Esophagus squamous epithelium (tissue), 5 donors: Measurements from ENCODE around the gene GMDS. TPM values are rescaled to one million over a fixed set of nuclear protein-coding genes. Genes with fewer than 3 reads are reported as not detected.
A peak's percentile ranks its signal among the peaks of the same experiment; 100 is the strongest.

ENCODE experiments used
- DNase-seq: peaks from one replicate; lab custom pipeline; 2025; lab: John Stamatoyannopoulos, UW
- H3K27ac ChIP-seq, 4 donors: fragments of 200-600 bp; sonication (generic); one replicate each; pipeline ENCODE4 v1.5.1; 2016 to 2019; ENCODE audit warnings: mild to moderate bottlenecking in 1 of 4
- H3K27me3 ChIP-seq, 4 donors: fragments of 200-600 bp; sonication (generic); 1 replicate in 3 of 4; 2 replicates in 1 of 4; pipeline versions ENCODE4 v1.5.1 to v1.6.0; 2017 to 2021; ENCODE audit warnings: antibody characterized with exemption in 1 of 4
- H3K36me3 ChIP-seq, 3 donors: fragments of 200-600 bp; sonication (generic); one replicate each; pipeline ENCODE4 v1.5.1; 2016 to 2019
- H3K4me1 ChIP-seq, 3 donors: fragments of 200-600 bp; sonication (generic); one replicate each; pipeline ENCODE4 v1.5.1; 2017 to 2019
- H3K4me3 ChIP-seq, 4 donors: fragments of 200-600 bp; sonication (generic); 1 replicate in 3 of 4; 2 replicates in 1 of 4; pipeline ENCODE4 v1.5.1; 2016 to 2019; ENCODE audit warnings: mild to moderate bottlenecking in 2 of 4, moderate library complexity in 1 of 4
- H3K9me3 ChIP-seq, 3 donors: fragments of 200-600 bp; sonication (generic); one replicate each; pipeline ENCODE4 v1.5.1; 2016 to 2019
- POLR2A ChIP-seq, 4 donors: fragments of 450-650 bp; IDR thresholded peaks; one replicate each; pipeline ENCODE4 v1.6.1; 2017; ENCODE audit warnings: antibody characterized with exemption in 4 of 4, mild to moderate bottlenecking in 4 of 4, moderate library complexity in 3 of 4
- WGBS, 2 donors: methylation state at CpG; one replicate each; pipeline ENCODE4 v1.1.5; 2018; 5-methylcytosine and 5-hydroxymethylcytosine counted together
- intact Hi-C: fragments of 100-400 bp; cut with DNase I; formaldehyde crosslinking; loops from one replicate; pipeline ENCODE4 v1.15.0; 2022
- total RNA-seq, 4 donors: library from RNA; depleted of rRNA; stranded (reverse); fragments of >200 nt; gene quantifications; one replicate each; pipeline ENCODE4 v1.1.0, GENCODE V29; 2016
- TF ChIP-seq, protein P1 (sequence below), 6 experiments: fragments of 450-650 bp in 4 of 6; fragments of 200-600 bp in 2 of 6; sonication (generic) in 2 of 6; IDR thresholded peaks; one replicate each; pipeline ENCODE4 v1.5.1; 2016 to 2019; ENCODE audit warnings: antibody characterized with exemption in 6 of 6, mild to moderate bottlenecking in 4 of 6, moderate library complexity in 4 of 6
- donor health status: DM: yes; HTN: yes; CAD: no.

The GMDS gene
- total RNA-seq, 4 donors from 2014 or later, result 17.9 to 58.7 (median 36.7) TPM

DNA sequence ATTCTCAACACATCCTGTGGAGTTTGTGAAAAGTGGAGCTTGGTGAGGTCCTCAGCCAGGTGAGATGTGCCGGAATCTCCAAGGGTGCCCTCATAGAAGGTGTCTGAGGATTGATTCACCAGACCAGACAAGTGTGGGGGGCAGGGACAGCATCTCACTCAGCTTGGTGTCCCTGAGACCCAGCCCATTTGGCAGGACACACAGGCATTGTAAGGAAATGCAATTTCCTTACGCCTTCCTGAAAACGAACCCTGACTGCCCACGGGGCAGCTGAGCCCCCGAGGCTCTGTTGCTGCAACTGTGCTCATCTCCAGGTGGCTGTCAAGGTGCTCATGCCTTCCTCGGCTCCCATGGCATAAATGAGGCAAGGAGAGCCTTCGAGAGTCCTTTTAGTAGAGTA is 602.3 kb downstream of the GMDS start:
- H3K36me3 ChIP-seq, result no peaks in the 10 kb centered on the region
- no peaks in the 10 kb centered on the region for H3K27me3 ChIP-seq
- no peak for DNase-seq
- intact Hi-C loops, result no loop called here
- H3K27ac ChIP-seq, result no peak overlapping the region
- 66% methylated on average over 7 of the region's 7 CpGs; no CpG with 5 or more reads in 1 of the 2 donors for WGBS, 2 donors
- no peak overlapping the region for H3K4me3 ChIP-seq
- no peak for TF ChIP-seq POLR2A (IDR thresholded peaks at IDR 0.05)
- TF ChIP-seq, protein P1, sequence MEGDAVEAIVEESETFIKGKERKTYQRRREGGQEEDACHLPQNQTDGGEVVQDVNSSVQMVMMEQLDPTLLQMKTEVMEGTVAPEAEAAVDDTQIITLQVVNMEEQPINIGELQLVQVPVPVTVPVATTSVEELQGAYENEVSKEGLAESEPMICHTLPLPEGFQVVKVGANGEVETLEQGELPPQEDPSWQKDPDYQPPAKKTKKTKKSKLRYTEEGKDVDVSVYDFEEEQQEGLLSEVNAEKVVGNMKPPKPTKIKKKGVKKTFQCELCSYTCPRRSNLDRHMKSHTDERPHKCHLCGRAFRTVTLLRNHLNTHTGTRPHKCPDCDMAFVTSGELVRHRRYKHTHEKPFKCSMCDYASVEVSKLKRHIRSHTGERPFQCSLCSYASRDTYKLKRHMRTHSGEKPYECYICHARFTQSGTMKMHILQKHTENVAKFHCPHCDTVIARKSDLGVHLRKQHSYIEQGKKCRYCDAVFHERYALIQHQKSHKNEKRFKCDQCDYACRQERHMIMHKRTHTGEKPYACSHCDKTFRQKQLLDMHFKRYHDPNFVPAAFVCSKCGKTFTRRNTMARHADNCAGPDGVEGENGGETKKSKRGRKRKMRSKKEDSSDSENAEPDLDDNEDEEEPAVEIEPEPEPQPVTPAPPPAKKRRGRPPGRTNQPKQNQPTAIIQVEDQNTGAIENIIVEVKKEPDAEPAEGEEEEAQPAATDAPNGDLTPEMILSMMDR (IDR thresholded peaks at IDR 0.05), result no peak
- H3K4me1 ChIP-seq, result peaks cover 0 to 31% (median 12%) of the 10 kb centered on the region in 3 donors
- no peaks in the 10 kb centered on the region for H3K9me3 ChIP-seq

DNA sequence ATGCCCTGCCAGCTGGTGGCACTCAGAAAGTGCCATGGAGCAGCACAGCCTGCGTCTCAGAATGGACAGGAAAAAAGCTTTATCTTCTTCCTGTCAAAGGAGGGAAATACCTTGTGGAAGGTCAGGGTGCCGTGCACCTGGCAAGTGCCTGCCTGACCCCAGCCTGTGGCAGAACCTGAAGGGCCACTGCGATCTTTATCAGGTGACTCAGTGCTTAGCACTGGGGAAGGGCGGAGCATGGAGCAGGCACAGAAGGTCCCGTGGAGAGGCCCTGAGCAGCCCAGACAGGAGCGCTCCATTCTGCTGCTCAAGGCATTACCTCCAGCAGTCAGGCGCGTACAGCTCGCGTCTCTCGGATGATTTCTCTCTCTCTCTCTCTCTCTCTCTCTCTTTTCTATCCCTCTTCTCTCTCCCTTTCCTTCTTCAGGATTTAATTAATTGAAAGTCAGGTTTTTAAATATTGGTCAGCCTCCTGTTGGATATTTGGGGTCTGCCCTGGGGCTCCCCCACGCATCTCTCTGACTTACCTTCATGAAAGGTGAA is 604.0 kb downstream of the GMDS start:
- Histone ChIP-seq H3K36me3 (no peaks in the 10 kb centered on the region), H3K4me1 (peaks cover 0 to 46% (median 27%) of the 10 kb centered on the region in 3 donors), H3K27me3 (no peaks in the 10 kb centered on the region), H3K4me3 (no peak overlapping the region), H3K9me3 (no peaks in the 10 kb centered on the region), H3K27ac (peak overlapping the region in 2 of 4 donors; percentile 1 to 21)
- WGBS, 2 donors, result 48 to 64% methylated on average over 11 to 12 of the region's 12 CpGs
- no peak for DNase-seq
- intact Hi-C loops, result no loop called here
- TF ChIP-seq POLR2A (IDR thresholded peaks at IDR 0.05), result peak in 1 of 4 donors; percentile 15
- TF ChIP-seq, protein P1 (IDR thresholded peaks at IDR 0.05), result peak in 1 of 6 experiments; percentile 8

DNA sequence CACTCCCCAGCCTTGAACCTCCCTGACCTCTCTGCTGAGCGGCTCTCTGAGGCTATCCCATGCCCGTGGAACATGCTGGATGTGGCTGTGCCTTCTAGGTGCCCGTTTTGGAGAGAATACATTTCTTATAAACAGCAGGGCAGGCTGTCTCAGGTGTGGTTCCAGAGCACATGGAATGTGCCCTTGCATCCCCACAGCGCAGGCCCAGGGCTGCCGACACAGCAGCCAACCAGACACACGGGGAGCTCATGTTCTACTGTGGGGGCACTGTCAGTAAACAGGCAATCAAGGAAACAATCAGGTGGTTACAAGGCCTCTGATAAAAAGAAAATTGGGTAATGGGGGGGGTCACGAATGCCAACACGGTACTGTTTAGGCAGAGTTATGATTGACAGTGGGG is 604.9 kb downstream of the GMDS start:
- H3K36me3 ChIP-seq, result no peaks in the 10 kb centered on the region
- peaks cover 0 to 45% (median 27%) of the 10 kb centered on the region in 3 donors for H3K4me1 ChIP-seq
- intact Hi-C loops, result no loop called here
- WGBS, 2 donors, result 78 to 86% methylated on average over 3 to 8 of the region's 8 CpGs
- no peak overlapping the region for H3K27ac ChIP-seq
- TF ChIP-seq POLR2A (IDR thresholded peaks at IDR 0.05), result no peak
- TF ChIP-seq, protein P1 (IDR thresholded peaks at IDR 0.05), result no peak
- DNase-seq, result no peak
- no peak overlapping the region for H3K4me3 ChIP-seq
- no peaks in the 10 kb centered on the region for H3K9me3 ChIP-seq
- H3K27me3 ChIP-seq, result no peaks in the 10 kb centered on the region

DNA sequence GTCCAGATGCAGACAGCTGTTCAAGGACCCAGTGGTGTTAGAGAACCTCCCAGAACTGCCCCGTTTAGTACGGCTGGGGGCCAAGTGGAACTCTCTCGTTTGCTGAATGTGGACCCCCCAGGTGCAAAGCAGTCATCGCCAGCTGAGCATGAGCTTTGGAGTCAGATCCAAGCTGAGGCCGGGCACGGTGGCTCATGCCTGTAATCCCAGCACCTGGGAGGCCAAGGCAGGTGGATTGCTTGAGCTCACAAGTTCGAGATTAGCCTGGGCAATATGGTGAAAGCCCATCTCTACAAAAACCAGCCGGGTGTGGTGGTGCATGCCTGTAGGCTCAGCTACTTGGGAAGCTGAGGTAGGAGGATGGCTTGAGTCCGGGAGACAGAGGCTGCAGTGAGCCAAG is 606.0 kb downstream of the GMDS start:
- 78 to 86% methylated on average over 5 to 9 of the region's 9 CpGs for WGBS, 2 donors
- no peak for DNase-seq
- Histone ChIP-seq H3K27me3 (no peaks in the 10 kb centered on the region), H3K4me3 (no peak overlapping the region), H3K4me1 (peaks cover 0 to 50% (median 27%) of the 10 kb centered on the region in 3 donors), H3K9me3 (no peaks in the 10 kb centered on the region), H3K36me3 (no peaks in the 10 kb centered on the region), H3K27ac (no peak overlapping the region)
- TF ChIP-seq, protein P1 (IDR thresholded peaks at IDR 0.05), result no peak
- intact Hi-C loops, result no loop called here

DNA sequence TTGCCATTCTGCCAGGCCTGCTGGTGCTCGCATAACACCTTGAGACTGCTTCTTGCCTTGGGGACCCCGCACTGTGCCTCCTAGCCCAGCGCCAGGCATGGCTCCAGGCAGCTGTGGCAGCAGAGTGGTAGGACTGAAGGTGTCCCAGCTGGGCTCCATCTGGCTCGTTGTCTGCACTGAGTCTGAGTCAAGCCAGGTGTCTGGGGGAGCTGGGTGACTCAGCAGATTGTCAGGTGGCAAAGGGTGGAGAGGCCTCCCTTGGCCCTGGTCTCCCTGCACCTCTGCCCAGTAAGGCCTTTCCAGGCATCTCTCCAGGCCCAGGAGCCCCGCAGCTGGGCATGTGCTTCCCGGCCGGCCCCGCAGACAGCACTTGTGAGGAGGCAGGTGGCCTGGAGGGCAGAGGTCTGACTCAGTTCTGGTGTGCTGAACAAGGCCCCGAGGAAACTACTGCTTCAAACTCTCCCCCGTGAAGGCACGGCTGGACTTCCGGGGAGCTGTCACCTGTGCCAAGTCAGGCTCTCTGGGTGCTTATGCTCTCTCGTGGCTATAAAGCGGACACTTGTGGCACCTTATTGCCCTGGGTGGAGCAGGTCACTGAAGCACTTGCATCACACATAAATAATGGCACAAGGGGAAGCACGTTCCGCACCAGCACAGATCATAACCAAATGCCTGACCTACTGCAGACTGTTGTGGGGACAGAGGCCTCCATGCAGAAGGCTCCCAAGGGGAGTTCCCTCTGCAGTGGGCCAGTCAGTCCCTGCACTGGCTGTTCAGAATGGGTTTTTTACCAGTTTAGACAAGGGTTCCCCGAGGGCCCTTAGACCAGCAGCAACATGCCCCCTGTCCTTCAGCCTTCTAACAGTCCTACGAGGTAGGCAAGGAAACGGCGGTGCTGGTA is 608.2 kb downstream of the GMDS start:
- peaks cover 0 to 43% (median 27%) of the 10 kb centered on the region in 3 donors for H3K4me1 ChIP-seq
- DNase-seq, result no peak
- WGBS, 2 donors, result 49 to 62% methylated on average over 10 to 13 of the region's 20 CpGs
- intact Hi-C loops, result no loop called here
- no peaks in the 10 kb centered on the region for H3K36me3 ChIP-seq
- peak overlapping the region; percentile 18 to 63 (median 48) for H3K27ac ChIP-seq
- H3K4me3 ChIP-seq, result no peak overlapping the region
- no peaks in the 10 kb centered on the region for H3K9me3 ChIP-seq
- no peaks in the 10 kb centered on the region for H3K27me3 ChIP-seq
- TF ChIP-seq POLR2A (IDR thresholded peaks at IDR 0.05), result no peak
